GM10266 (cell line): Measurements from ENCODE around the gene SLC29A3.

ENCODE experiments used
- DNase-seq: peaks from one replicate; pipeline ENCODE4 v3.0.0; 2012; ENCODE audit errors: extremely low spot score
- TF ChIP-seq, protein P1 (sequence below): IDR thresholded peaks from 2 replicates; pipeline ENCODE4 v1.5.1; 2012; ENCODE audit warnings: mild to moderate bottlenecking, low read depth; ENCODE audit not compliant: control insufficient read depth, insufficient read depth; ENCODE audit errors: missing control alignments

Gene SLC29A3

DNA sequence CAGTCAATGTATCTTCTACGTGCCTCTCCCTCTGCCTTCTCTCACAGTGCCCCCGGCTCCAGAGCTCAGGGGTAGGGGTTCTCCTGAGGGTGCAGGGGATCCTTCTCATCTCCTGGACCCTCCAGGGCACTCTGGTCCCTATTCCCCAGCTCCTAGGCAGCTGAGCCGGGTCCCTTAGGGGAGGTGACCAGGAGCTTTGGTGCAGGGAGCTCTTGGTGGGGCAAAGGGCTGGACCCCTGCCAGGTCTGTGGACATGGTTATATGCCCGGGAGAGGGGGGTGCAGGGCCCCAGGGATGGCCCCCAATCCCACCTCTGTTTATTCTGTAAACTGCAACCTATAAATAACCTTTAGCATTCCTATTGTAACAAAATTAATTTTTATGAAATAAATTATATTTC lies 16.6 kb upstream of the SLC29A3 start:
- TF ChIP-seq, protein P1, sequence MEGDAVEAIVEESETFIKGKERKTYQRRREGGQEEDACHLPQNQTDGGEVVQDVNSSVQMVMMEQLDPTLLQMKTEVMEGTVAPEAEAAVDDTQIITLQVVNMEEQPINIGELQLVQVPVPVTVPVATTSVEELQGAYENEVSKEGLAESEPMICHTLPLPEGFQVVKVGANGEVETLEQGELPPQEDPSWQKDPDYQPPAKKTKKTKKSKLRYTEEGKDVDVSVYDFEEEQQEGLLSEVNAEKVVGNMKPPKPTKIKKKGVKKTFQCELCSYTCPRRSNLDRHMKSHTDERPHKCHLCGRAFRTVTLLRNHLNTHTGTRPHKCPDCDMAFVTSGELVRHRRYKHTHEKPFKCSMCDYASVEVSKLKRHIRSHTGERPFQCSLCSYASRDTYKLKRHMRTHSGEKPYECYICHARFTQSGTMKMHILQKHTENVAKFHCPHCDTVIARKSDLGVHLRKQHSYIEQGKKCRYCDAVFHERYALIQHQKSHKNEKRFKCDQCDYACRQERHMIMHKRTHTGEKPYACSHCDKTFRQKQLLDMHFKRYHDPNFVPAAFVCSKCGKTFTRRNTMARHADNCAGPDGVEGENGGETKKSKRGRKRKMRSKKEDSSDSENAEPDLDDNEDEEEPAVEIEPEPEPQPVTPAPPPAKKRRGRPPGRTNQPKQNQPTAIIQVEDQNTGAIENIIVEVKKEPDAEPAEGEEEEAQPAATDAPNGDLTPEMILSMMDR = no peak
- no peak for DNase-seq

DNA sequence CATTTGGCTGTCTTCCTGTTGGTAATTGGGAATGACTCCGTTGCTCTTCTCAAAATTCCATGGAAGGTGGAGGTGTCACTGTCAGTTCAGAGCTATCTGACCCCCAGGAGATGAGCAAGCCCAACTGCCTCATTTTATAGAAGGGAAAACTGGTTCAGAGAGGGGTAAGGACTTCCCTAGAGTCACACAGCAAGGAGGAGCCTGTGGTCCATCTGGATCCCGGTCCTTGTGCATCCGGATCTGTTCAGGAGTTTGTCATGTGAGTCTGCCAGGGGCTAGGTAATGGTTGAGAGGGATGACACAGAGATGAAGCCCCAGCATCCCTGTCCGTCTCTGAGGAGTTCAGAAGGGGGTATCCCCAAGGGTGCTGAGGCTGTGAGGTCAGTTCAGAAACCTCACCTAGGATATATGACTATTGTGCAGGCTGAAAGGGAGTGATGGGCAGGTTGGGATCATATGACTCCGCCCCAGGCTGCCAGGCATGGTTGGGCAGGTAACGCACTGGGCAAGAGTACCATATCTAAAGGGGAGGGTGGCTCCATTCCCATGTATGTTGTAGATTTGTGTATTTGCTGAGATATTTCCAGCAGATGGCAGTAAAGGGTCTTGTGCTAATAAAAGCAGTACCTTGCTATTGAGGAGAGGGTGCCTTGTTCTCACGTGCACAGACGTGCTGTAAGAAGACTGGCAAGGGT lies 16.0 kb upstream of the SLC29A3 start:
- peak; percentile 50 for DNase-seq
- TF ChIP-seq, protein P1 = peak; percentile 57

DNA sequence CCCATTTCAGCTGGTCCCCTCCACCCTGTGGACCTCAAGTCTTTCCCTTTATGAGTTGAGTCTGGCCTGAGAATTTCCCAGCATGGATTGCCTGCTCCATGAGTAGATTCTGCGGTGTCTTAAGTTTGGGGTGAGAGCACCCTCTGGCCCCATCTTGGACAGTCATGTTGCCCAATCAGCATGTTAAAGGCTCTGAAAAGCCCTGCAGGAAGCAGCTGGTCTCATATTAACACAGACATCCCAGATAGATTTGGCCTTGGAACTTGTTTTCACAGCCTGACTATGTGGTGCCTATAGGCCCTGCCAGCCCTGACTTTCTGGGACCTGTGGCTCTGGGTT lies 15.5 kb upstream of the SLC29A3 start:
- TF ChIP-seq, protein P1 = no peak
- no peak for DNase-seq

DNA sequence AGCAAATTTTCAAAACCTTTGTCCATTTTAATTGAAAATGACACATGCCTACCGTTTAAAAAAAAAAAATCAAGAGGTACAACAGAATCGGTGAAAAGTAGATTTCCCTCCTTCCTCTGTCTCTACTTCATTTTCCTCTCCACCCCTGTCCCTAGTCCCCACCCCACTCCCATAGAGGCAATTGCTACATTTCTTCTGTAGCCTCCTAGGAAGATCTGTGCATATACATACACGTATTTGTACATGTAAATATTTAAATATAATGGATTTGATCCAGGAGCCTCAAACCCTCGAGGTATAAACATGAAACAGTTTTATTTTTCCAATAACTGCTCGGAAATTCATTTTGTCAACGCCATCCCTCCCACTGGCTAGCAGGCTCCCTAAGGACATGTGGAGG lies 14.1 kb upstream of the SLC29A3 start:
- TF ChIP-seq, protein P1 = no peak
- DNase-seq = no peak

DNA sequence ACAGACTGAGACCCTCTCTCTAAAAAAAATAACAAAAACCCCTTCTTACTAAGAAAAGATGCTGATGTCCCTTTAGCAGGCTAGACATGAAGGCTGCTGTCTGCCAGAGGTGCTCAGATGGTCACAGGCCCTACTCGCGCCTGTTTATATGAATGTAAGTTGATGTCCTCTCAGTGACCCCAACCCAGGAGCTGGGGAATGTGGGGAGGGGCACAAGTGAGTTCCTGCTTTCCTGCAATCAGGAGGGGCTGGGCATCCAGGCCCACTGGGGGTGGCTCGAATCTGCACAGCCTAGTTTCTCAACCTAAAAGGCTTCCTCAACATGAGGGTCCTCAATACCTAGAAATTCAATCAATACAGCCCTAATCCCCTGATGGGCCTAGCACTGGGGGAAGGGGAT lies 12.1 kb upstream of the SLC29A3 start:
- DNase-seq = no peak
- TF ChIP-seq, protein P1 = no peak

DNA sequence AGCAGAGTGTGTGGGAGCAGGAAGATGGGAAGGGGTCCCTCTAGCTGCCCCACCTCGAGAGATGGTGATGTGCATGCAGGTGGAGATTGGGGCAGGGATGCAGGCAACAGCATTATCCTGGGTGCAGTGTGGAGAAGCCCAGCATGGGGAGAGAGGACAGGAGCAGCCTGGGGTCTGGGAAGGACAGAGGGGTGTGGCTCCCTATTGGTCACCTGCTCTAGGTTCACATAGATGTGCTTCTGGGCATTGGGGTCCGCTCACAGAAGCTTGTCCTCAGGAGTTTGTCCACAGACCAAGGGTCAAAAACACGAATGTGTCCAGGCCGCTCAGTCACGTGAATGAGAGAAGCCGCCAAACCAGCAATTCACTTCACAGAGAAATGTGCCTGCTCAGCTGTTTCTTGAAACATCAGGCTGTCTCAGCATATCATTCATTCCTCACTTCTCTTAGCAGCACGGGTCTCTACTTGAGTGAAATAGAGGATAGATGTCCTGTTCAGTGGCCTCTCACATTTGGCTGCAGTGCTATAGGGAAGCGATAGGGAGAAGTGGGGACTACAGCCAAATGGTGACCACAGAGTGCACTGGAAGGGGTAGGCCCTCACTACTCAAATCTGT lies 11.5 kb upstream of the SLC29A3 start:
- no peak for DNase-seq
- TF ChIP-seq, protein P1 = no peak

DNA sequence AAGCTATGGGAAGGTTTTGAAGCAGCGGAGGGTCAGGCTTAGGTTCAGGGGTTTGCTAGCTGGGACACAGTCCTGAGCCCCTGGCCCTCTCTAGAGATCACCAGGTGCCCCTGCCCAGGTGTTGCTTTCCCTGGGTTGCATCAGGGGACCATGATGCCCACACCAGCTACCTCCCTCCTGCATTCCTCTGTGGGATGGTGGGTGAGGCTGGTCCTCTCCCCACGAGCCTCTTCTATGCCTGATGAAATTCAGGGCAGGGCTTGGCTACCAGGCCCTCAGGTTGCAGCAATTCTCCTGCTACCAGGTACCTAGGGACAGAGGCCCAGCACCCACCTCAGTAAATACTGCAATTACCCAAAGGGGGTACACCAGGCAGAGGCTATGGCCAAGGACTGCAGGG lies 10.8 kb upstream of the SLC29A3 start:
- TF ChIP-seq, protein P1 = no peak
- no peak for DNase-seq
